ENCODE measurements around the gene SLFN12.

The SLFN12 gene

DNA sequence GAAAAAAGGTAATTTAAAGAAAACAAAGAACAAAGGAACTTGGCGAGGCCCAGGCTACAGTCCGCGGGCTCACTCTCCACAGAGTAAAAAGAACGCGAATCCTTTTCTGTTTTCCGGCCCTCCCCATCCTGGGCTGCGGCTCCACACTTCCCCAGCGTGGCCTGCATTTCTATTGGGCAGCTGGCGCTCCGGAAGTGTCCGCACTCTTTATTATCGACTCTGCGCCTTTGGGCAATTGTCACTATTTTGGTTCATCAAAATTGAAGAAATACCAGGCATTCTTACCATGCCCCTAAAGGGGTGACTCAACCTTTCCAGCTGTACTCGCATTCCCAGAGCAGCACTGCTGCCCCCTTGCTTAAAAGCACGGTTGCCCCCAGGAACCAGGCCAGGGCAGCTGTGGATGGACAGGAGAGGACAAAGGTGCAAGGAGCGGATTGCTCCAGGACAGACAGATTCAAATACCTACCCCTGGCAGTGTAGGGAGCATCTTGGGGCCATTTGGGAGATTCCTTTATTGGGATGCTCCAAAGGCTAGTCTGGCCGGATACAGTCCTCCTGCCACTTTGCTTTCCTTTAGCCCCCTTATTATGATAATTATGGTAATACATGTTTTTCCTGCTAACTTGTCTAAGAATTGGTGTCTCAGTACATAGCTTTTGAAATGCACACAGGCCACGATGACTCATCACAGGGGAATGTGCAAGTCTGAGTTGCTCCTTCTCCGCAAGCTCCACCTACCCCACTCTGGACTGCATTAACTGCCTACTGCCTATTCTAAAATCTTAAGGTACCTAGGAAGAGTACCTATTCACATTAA, 985 bp upstream of the SLFN12 start (continued):
- TF ChIP-seq ZNF660 (tag by site-specific recombination; IDR thresholded peaks at IDR 0.05), result peak; percentile 69
- no peak for TF ChIP-seq ZNF837 (tag by site-specific recombination; IDR thresholded peaks at IDR 0.05)
- no peak for TF ChIP-seq OSR2 (tag by site-specific recombination; IDR thresholded peaks at IDR 0.05)
- TF ChIP-seq, protein P1, sequence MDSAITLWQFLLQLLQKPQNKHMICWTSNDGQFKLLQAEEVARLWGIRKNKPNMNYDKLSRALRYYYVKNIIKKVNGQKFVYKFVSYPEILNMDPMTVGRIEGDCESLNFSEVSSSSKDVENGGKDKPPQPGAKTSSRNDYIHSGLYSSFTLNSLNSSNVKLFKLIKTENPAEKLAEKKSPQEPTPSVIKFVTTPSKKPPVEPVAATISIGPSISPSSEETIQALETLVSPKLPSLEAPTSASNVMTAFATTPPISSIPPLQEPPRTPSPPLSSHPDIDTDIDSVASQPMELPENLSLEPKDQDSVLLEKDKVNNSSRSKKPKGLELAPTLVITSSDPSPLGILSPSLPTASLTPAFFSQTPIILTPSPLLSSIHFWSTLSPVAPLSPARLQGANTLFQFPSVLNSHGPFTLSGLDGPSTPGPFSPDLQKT (IDR thresholded peaks at IDR 0.05; ENCODE audit: borderline replicate concordance, low read depth, low read length), result no peak
- TF ChIP-seq ZNF404 (tag by site-specific recombination; IDR thresholded peaks at IDR 0.05), result no peak
- no peak for TF ChIP-seq BCL11A (tag by site-specific recombination; IDR thresholded peaks at IDR 0.05; ENCODE audit: low read depth)
- TF ChIP-seq ZNF391 (tag by site-specific recombination; IDR thresholded peaks at IDR 0.05; ENCODE audit: borderline replicate concordance, low read depth), result no peak
- 0 out of 2 replicates have a peak, but pooled peaks have one; percentile 3 for TF ChIP-seq ZNF654 (tag by site-specific recombination; IDR thresholded peaks at IDR 0.05; ENCODE audit: low read depth)
- TF ChIP-seq ZBTB8A (tag by site-specific recombination; IDR thresholded peaks at IDR 0.05), result no peak
- TF ChIP-seq ZNF549 (tag by site-specific recombination; IDR thresholded peaks at IDR 0.05), result no peak
- TF ChIP-seq MEIS1 (CRISPR knock-in tag; IDR thresholded peaks at IDR 0.05; ENCODE audit: borderline replicate concordance), result no peak
- no peak for TF ChIP-seq ZNF747 (tag by site-specific recombination; IDR thresholded peaks at IDR 0.05)
- TF ChIP-seq YY2 (tag by site-specific recombination; IDR thresholded peaks at IDR 0.05), result no peak
- TF ChIP-seq ZNF366 (tag by site-specific recombination; conservative IDR thresholded peaks at IDR 0.05), result no peak
- no peak for TF ChIP-seq KLF7 (tag by site-specific recombination; IDR thresholded peaks at IDR 0.05; ENCODE audit: borderline replicate concordance)
- no peak for TF ChIP-seq ZNF473 (tag by site-specific recombination; IDR thresholded peaks at IDR 0.05)
- no peak for TF ChIP-seq ZNF221 (tag by site-specific recombination; IDR thresholded peaks at IDR 0.05; ENCODE audit: borderline replicate concordance)
- TF ChIP-seq GLIS2 (tag by site-specific recombination; IDR thresholded peaks at IDR 0.05), result no peak
- peak; percentile 57; the same call in 1 of the 2 replicates for TF ChIP-seq ZEB2 (tag by site-specific recombination; IDR thresholded peaks at IDR 0.05)
- TF ChIP-seq ZNF785 (tag by site-specific recombination; IDR thresholded peaks at IDR 0.05), result no peak
- TF ChIP-seq KLF8 (tag by site-specific recombination; IDR thresholded peaks at IDR 0.05), result peak; percentile 56
- TF ChIP-seq, protein P2, sequence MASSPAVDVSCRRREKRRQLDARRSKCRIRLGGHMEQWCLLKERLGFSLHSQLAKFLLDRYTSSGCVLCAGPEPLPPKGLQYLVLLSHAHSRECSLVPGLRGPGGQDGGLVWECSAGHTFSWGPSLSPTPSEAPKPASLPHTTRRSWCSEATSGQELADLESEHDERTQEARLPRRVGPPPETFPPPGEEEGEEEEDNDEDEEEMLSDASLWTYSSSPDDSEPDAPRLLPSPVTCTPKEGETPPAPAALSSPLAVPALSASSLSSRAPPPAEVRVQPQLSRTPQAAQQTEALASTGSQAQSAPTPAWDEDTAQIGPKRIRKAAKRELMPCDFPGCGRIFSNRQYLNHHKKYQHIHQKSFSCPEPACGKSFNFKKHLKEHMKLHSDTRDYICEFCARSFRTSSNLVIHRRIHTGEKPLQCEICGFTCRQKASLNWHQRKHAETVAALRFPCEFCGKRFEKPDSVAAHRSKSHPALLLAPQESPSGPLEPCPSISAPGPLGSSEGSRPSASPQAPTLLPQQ (tag by site-specific recombination; IDR thresholded peaks at IDR 0.05), result peak; percentile 16; the same call in 1 of the 2 replicates
- TF ChIP-seq ZIC2 (tag by site-specific recombination; IDR thresholded peaks at IDR 0.05), result no peak
- no peak for TF ChIP-seq ZFP37 (tag by site-specific recombination; IDR thresholded peaks at IDR 0.05)
- no peak for TF ChIP-seq ZNF843 (tag by site-specific recombination; IDR thresholded peaks at IDR 0.05)
- 0 out of 2 replicates have a peak, but pooled peaks have one; percentile 4 for TF ChIP-seq MZF1 (tag by site-specific recombination; IDR thresholded peaks at IDR 0.05; ENCODE audit: borderline replicate concordance)
- TF ChIP-seq ZNF311 (tag by site-specific recombination; IDR thresholded peaks at IDR 0.05; ENCODE audit: borderline replicate concordance), result no peak

DNA sequence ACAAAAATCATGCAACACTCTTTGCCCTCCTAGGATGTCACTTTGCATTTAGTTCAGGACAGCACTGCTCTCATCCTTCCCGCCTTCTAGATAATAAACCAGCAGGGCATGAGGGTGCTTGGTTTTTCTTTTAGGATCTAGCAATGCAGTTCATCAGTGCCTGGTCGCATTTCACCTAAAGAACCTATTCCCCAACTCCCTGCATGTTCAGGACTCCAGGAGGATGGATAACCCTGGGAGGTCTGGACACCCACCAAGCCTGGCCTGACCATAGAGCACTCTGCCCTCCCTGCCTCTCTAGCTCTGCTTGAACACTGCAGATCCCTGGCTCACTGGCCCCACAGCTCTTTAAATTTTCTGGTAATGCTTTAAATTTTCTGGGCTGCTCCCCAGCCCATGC, 2.6 kb downstream of the SLFN12 start:
- Histone ChIP-seq H3K27ac (ENCODE audit: extremely low read depth, low read depth, low read length) (no peak overlapping the region), H3K4me1 (ENCODE audit: control insufficient read depth, insufficient read depth, low read length) (peaks cover 14% of the 10 kb centered on the region), H3K9me3 (ENCODE audit: control insufficient read depth, insufficient read depth, low read depth, low read length) (no peaks in the 10 kb centered on the region; the same call in 1 of the 2 replicates), H3K4me3 (ENCODE audit: low read depth, low read length) (no peak overlapping the region), H3K36me3 (ENCODE audit: control insufficient read depth in 2 of 2, insufficient read depth in 1 of 2, low read length in 2 of 2) (no peaks in the 10 kb centered on the region)
- CTCF ChIA-PET, result interaction anchor here (0.9 to 1.1 kb wide), 2 partner anchors 15 to 105 kb away, joined by 3 to 6 read pairs; no protein-coding TSS in a partner anchor
- POLR2A ChIA-PET, result no interaction called here
- TF ChIP-seq GLIS1 (tag by site-specific recombination; IDR thresholded peaks at IDR 0.05) (peak; percentile 53), ZSCAN23 (tag by site-specific recombination; IDR thresholded peaks at IDR 0.05) (no peak), ZIC2 (tag by site-specific recombination; IDR thresholded peaks at IDR 0.05) (peak; percentile 54)
- TF ChIP-seq, protein P3, sequence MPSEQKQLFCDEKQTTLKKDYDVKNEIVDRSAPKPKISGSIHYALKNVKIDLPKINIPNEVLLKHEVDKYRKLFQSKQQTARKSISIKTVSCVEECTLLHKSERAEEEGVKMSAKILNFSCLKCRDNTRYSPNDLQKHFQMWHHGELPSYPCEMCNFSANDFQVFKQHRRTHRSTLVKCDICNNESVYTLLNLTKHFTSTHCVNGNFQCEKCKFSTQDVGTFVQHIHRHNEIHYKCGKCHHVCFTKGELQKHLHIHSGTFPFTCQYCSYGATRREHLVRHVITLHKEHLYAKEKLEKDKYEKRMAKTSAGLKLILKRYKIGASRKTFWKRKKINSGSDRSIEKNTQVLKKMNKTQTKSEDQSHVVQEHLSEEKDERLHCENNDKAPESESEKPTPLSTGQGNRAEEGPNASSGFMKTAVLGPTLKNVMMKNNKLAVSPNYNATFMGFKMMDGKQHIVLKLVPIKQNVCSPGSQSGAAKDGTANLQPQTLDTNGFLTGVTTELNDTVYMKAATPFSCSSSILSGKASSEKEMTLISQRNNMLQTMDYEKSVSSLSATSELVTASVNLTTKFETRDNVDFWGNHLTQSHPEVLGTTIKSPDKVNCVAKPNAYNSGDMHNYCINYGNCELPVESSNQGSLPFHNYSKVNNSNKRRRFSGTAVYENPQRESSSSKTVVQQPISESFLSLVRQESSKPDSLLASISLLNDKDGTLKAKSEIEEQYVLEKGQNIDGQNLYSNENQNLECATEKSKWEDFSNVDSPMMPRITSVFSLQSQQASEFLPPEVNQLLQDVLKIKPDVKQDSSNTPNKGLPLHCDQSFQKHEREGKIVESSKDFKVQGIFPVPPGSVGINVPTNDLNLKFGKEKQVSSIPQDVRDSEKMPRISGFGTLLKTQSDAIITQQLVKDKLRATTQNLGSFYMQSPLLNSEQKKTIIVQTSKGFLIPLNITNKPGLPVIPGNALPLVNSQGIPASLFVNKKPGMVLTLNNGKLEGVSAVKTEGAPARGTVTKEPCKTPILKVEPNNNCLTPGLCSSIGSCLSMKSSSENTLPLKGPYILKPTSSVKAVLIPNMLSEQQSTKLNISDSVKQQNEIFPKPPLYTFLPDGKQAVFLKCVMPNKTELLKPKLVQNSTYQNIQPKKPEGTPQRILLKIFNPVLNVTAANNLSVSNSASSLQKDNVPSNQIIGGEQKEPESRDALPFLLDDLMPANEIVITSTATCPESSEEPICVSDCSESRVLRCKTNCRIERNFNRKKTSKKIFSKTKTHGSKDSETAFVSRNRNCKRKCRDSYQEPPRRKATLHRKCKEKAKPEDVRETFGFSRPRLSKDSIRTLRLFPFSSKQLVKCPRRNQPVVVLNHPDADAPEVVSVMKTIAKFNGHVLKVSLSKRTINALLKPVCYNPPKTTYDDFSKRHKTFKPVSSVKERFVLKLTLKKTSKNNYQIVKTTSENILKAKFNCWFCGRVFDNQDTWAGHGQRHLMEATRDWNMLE (tag by site-specific recombination; conservative IDR thresholded peaks at IDR 0.05; ENCODE audit: low read depth), result no peak
